Measurements from ENCODE around the gene GORASP2.
"Not testable (repeated sequence)": the region's sequence is repeated elsewhere in the genome, so short reads cannot be mapped to it uniquely, and the experiment has no call there.

GORASP2 gene

GRCh38 chr2:170897108-170897507, 31.9 kb upstream of the GORASP2 start:
- DNase-seq (ENCODE audit: low read depth, low spot score) = no peak
- no peak overlapping the region for H3K4me3 ChIP-seq (ENCODE audit: low read depth, low read length)
- ChIA-PET CTCF (interaction anchor here (1.4 kb wide), 1 partner anchor 32 kb away, joined by 3 read pairs; the partner anchor contains the start of gene GORASP2), POLR2A (no interaction called here)
- TF ChIP-seq, protein P1, sequence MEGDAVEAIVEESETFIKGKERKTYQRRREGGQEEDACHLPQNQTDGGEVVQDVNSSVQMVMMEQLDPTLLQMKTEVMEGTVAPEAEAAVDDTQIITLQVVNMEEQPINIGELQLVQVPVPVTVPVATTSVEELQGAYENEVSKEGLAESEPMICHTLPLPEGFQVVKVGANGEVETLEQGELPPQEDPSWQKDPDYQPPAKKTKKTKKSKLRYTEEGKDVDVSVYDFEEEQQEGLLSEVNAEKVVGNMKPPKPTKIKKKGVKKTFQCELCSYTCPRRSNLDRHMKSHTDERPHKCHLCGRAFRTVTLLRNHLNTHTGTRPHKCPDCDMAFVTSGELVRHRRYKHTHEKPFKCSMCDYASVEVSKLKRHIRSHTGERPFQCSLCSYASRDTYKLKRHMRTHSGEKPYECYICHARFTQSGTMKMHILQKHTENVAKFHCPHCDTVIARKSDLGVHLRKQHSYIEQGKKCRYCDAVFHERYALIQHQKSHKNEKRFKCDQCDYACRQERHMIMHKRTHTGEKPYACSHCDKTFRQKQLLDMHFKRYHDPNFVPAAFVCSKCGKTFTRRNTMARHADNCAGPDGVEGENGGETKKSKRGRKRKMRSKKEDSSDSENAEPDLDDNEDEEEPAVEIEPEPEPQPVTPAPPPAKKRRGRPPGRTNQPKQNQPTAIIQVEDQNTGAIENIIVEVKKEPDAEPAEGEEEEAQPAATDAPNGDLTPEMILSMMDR (IDR thresholded peaks at IDR 0.05; ENCODE audit: insufficient read depth, low read length, missing control alignments) = no peak

DNA sequence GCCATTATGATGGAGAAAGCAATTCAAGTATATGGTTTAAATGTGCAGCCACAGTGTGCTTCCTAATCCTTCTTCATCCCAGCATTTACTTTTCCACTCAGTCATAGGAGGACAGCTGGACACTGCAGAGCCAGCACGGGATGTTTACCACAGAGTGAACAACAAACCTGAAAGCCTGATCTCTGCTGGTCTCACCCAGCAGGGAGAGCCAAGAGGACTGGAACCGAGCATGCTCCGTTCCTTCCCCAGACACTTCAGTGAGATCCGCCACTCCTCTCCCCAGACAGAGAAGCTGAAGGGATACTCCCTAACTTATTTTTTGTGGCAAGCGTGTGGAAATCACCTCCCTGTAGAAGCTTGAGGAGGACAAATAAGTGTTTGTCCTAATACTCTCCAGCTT, 23.2 kb upstream of the GORASP2 start:
- no peak for DNase-seq (ENCODE audit: low read depth, low spot score)
- no peak overlapping the region for H3K4me3 ChIP-seq (ENCODE audit: low read depth, low read length)
- ChIA-PET CTCF (interaction anchor here (1.3 to 5.3 kb wide), 2 partner anchors 19 to 23 kb away, joined by 4 to 32 read pairs; partner anchors contain the start of gene GORASP2), POLR2A (no interaction called here)
- TF ChIP-seq, protein P1 (IDR thresholded peaks at IDR 0.05; ENCODE audit: insufficient read depth, low read length, missing control alignments) = no peak

GRCh38 chr2:170911314-170911889, 17.7 kb upstream of the GORASP2 start:
- TF ChIP-seq, protein P1 (IDR thresholded peaks at IDR 0.05; ENCODE audit: insufficient read depth, low read length, missing control alignments) = no peak
- ChIA-PET CTCF (no interaction called here), POLR2A (no interaction called here)
- no peak overlapping the region for H3K4me3 ChIP-seq (ENCODE audit: low read depth, low read length)
- DNase-seq (ENCODE audit: low read depth, low spot score) = no peak

DNA sequence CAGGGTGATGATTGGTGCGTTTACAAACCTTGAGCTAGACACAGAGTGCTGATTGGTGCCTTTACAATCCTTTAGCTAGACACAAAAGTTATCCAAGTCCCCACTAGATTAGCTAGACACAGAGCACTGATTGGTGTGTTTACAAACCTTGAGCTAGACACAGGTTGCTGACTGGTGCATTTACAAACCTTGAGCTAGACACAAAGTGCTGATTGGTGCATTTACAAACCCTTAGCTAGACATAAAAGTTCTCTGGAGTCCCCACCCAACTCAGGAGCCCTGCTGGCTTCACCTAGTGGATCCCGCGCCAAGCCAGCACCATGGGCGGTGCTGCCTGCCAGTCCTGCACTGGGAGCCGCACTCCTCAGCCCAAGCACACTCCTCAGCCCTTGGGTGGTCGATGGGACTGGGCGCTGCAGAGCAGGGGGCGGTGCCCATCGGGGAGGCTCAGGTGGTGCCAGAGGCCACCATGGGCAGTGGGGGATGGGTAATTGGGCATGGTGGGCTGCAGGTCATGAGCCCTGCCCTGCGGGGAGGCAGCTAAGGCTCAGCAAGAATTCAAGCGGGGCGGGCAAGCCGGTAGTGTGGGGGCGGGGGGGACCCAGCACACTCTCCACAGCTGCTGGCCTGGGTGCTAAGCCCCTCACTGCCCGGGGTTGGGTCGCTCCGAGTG, 13.9 kb upstream of the GORASP2 start:
- DNase-seq (ENCODE audit: low read depth, low spot score); H3K4me3 ChIP-seq (ENCODE audit: low read depth, low read length); POLR2A ChIA-PET: not testable (repeated sequence)
- CTCF ChIA-PET = interaction anchor here (2.5 kb wide), 1 partner anchor 14 kb away, joined by 8 read pairs; the partner anchor contains the start of gene GORASP2

GRCh38 chr2:170917219-170917913, 11.7 kb upstream of the GORASP2 start:
- H3K4me3 ChIP-seq (ENCODE audit: low read depth, low read length) = no peak overlapping the region
- TF ChIP-seq, protein P1 (IDR thresholded peaks at IDR 0.05; ENCODE audit: insufficient read depth, low read length, missing control alignments) = no peak
- CTCF ChIA-PET = interaction anchor here (1.4 to 1.6 kb wide), 2 partner anchors 10 to 44 kb away, joined by 4 to 15 read pairs; partner anchors contain the start of gene GORASP2
- DNase-seq (ENCODE audit: low read depth, low spot score) = no peak
- POLR2A ChIA-PET = no interaction called here

GRCh38 chr2:170917957-170918356, 11.1 kb upstream of the GORASP2 start:
- CTCF ChIA-PET = interaction anchor here (1.4 to 1.6 kb wide), 2 partner anchors 10 to 44 kb away, joined by 4 to 15 read pairs; partner anchors contain the start of gene GORASP2
- TF ChIP-seq, protein P1 (IDR thresholded peaks at IDR 0.05; ENCODE audit: insufficient read depth, low read length, missing control alignments) = no peak
- no peak for DNase-seq (ENCODE audit: low read depth, low spot score)
- no peak overlapping the region for H3K4me3 ChIP-seq (ENCODE audit: low read depth, low read length)
- POLR2A ChIA-PET = no interaction called here

- H3K4me3 ChIP-seq (ENCODE audit: low read depth, low read length); POLR2A ChIA-PET; DNase-seq (ENCODE audit: low read depth, low spot score); CTCF ChIA-PET: not testable (repeated sequence)
These were observed 7.2 kb upstream of the GORASP2 start for GRCh38 chr2:170921873-170922272.

Data from AG04449 (cell line).